ENCODE measurements around the gene B4GALT6.

DNA sequence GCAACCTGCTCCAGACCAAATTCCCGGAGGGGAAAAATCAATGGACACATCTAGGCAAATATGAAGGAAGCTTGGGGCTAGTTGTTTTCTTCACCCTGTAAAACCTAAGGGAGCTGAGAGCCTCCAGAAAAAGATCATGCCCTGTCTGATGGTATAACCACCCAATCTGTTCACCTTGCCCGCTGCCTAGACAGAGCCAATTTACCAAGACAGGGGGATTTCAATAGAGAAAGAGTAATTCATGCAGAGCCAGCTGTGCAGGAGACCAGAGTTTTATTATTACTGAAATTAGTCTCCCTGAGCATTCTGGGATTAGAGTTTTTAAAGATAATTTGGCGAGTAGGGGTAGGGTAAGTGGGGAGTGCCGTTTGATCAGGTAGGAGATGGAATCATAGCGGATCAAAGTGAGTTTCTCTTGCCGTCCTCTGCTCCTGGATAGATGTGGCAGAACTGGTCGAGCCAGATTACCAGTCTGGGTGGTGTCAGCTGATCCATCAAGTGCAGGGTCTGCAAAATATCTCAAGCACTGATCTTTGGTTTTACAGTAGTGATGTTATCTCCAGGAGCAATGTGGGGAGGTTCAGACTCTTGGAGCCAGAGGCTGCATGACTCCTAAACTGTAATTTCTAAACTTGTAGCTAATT, 35.1 kb upstream of the B4GALT6 start:
- no peak for TF ChIP-seq HDGF (IDR thresholded peaks at IDR 0.05; ENCODE audit: borderline replicate concordance)
- no peak for TF ChIP-seq FOXA1 (IDR thresholded peaks at IDR 0.05)
